ENCODE data around the gene NR2C2.
A peak's percentile ranks its signal among the peaks of the same experiment; 100 is the strongest.

Gene NR2C2

DNA sequence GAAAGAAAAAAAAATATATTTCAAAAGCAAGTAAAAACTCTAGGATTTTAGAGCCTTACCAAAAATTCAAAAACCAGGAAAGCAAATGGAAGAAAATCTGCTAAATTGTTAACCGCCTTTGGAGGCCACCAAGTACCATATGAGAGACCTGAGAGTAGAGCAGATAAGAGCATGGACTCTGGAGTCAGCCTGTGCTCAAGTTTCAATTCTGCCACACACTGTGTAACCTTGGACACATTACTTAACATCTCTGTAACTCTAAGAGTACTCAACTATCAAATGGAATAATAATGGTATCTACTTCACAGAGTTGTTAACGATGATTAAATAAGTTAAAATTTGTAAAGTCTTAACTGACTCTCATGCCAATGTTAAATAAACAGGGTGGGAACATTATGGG lies 138.9 kb downstream of the NR2C2 start:
- Histone ChIP-seq H3K36me3 (ENCODE audit: control insufficient read depth, insufficient read depth, low read length) (peaks cover 16% of the 10 kb centered on the region), H3K4me3 (ENCODE audit: low read length) (no peak overlapping the region), H3K9me3 (ENCODE audit: control insufficient read depth, low read length) (no peaks in the 10 kb centered on the region)

GRCh38 chr3:15086699-15087098 lies 139.3 kb downstream of the NR2C2 start:
- Histone ChIP-seq H3K36me3 (ENCODE audit: control insufficient read depth, insufficient read depth, low read length) (peaks cover 16% of the 10 kb centered on the region), H3K4me3 (ENCODE audit: low read length) (no peak overlapping the region), H3K27me3 (ENCODE audit: control insufficient read depth, insufficient read depth, low read length) (no peaks in the 10 kb centered on the region), H3K9ac (ENCODE audit: low read length) (no peak overlapping the region), H3K4me1 (ENCODE audit: control insufficient read depth, insufficient read depth, low read length) (no peaks in the 10 kb centered on the region), H3K9me3 (ENCODE audit: control insufficient read depth, low read length) (no peaks in the 10 kb centered on the region)

More for the DNA sequence above, 138.9 kb downstream of the NR2C2 start:
- Histone ChIP-seq H3K27me3 (ENCODE audit: control insufficient read depth, insufficient read depth, low read length) (no peaks in the 10 kb centered on the region), H3K4me1 (ENCODE audit: control insufficient read depth, insufficient read depth, low read length) (no peaks in the 10 kb centered on the region), H3K9ac (ENCODE audit: low read length) (no peak overlapping the region)

- H3K9ac ChIP-seq (ENCODE audit: low read length), result no peak overlapping the region
- no peak overlapping the region for H3K4me3 ChIP-seq (ENCODE audit: low read length)
- H3K27me3 ChIP-seq (ENCODE audit: control insufficient read depth, insufficient read depth, low read length), result no peaks in the 10 kb centered on the region
- peaks cover 8% of the 10 kb centered on the region for H3K36me3 ChIP-seq (ENCODE audit: control insufficient read depth, insufficient read depth, low read length)
- no peaks in the 10 kb centered on the region for H3K4me1 ChIP-seq (ENCODE audit: control insufficient read depth, insufficient read depth, low read length)
- no peaks in the 10 kb centered on the region for H3K9me3 ChIP-seq (ENCODE audit: control insufficient read depth, low read length)
Measured at GRCh38 chr3:15089201-15089600, 141.8 kb downstream of the NR2C2 start.

GRCh38 chr3:15091575-15091974 lies 144.2 kb downstream of the NR2C2 start:
- no peak overlapping the region for H3K9ac ChIP-seq (ENCODE audit: low read length)
- H3K9me3 ChIP-seq (ENCODE audit: control insufficient read depth, low read length), result no peaks in the 10 kb centered on the region
- no peak overlapping the region for H3K4me3 ChIP-seq (ENCODE audit: low read length)
- H3K27me3 ChIP-seq (ENCODE audit: control insufficient read depth, insufficient read depth, low read length), result no peaks in the 10 kb centered on the region
- H3K4me1 ChIP-seq (ENCODE audit: control insufficient read depth, insufficient read depth, low read length), result no peaks in the 10 kb centered on the region
- peaks cover 4% of the 10 kb centered on the region for H3K36me3 ChIP-seq (ENCODE audit: control insufficient read depth, insufficient read depth, low read length)

- no peaks in the 10 kb centered on the region for H3K27me3 ChIP-seq (ENCODE audit: control insufficient read depth, insufficient read depth, low read length)
- H3K4me3 ChIP-seq (ENCODE audit: low read length), result no peak overlapping the region
- no peak overlapping the region for H3K9ac ChIP-seq (ENCODE audit: low read length)
- H3K36me3 ChIP-seq (ENCODE audit: control insufficient read depth, insufficient read depth, low read length), result peaks cover 4% of the 10 kb centered on the region
- no peaks in the 10 kb centered on the region for H3K9me3 ChIP-seq (ENCODE audit: control insufficient read depth, low read length)
- peaks cover 3% of the 10 kb centered on the region for H3K4me1 ChIP-seq (ENCODE audit: control insufficient read depth, insufficient read depth, low read length)
Measured at GRCh38 chr3:15092686-15093085, 145.3 kb downstream of the NR2C2 start.

GRCh38 chr3:15094187-15094875 lies 146.9 kb downstream of the NR2C2 start:
- Histone ChIP-seq H3K4me1 (ENCODE audit: control insufficient read depth, insufficient read depth, low read length) (peaks cover 8% of the 10 kb centered on the region), H3K36me3 (ENCODE audit: control insufficient read depth, insufficient read depth, low read length) (peaks cover 4% of the 10 kb centered on the region), H3K27me3 (ENCODE audit: control insufficient read depth, insufficient read depth, low read length) (no peaks in the 10 kb centered on the region), H3K9ac (ENCODE audit: low read length) (no peak overlapping the region), H3K4me3 (ENCODE audit: low read length) (no peak overlapping the region), H3K9me3 (ENCODE audit: control insufficient read depth, low read length) (no peaks in the 10 kb centered on the region)

- Histone ChIP-seq H3K4me3 (ENCODE audit: low read length) (no peak overlapping the region), H3K36me3 (ENCODE audit: control insufficient read depth, insufficient read depth, low read length) (peaks cover 4% of the 10 kb centered on the region), H3K9me3 (ENCODE audit: control insufficient read depth, low read length) (no peaks in the 10 kb centered on the region), H3K27me3 (ENCODE audit: control insufficient read depth, insufficient read depth, low read length) (no peaks in the 10 kb centered on the region), H3K9ac (ENCODE audit: low read length) (no peak overlapping the region), H3K4me1 (ENCODE audit: control insufficient read depth, insufficient read depth, low read length) (peaks cover 8% of the 10 kb centered on the region)
Measured at GRCh38 chr3:15096046-15096445, 148.7 kb downstream of the NR2C2 start.

DNA sequence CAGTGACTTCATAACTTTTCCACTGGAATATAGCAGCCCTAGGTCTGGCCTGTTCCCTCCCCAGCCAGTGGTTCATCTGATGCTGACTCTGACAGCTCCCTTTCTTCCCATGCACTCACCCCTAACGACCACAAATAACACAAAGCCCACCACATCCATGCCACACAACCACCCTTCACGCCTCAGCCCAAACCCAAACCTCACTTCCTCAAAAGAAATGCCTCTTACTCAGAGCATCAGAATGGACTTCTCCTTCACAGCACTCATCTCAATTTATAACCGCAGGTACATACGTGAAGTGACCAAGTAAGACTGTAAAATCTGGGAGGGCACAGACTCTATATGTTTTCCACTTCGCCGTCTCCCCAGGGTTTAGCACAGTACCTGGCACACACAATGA lies 150.5 kb downstream of the NR2C2 start:
- Histone ChIP-seq H3K9ac (ENCODE audit: low read length) (peak overlapping the region; percentile 86), H3K27me3 (ENCODE audit: control insufficient read depth, insufficient read depth, low read length) (no peaks in the 10 kb centered on the region), H3K4me1 (ENCODE audit: control insufficient read depth, insufficient read depth, low read length) (peaks cover 24% of the 10 kb centered on the region), H3K4me3 (ENCODE audit: low read length) (no peak overlapping the region), H3K36me3 (ENCODE audit: control insufficient read depth, insufficient read depth, low read length) (peaks cover 4% of the 10 kb centered on the region), H3K9me3 (ENCODE audit: control insufficient read depth, low read length) (no peaks in the 10 kb centered on the region)
